Left ventricle myocardium inferior (tissue), 1 donor: ENCODE data around the gene NDUFS7. TPM values are rescaled to one million over a fixed set of nuclear protein-coding genes. Genes with fewer than 3 reads are reported as not detected.

Experiments used
- DNase-seq: peaks from one replicate; pipeline ENCODE4 v3.0.0-alpha.2; 2020
- H3K27ac ChIP-seq: fragments of 200-600 bp; replicated peaks from 2 replicates; pipeline ENCODE4 v1.8.0; 2021
- H3K27me3 ChIP-seq: fragments of 200-600 bp; 2 replicates; pipeline ENCODE4 v1.8.0; 2021; ENCODE audit warnings: low read depth
- H3K36me3 ChIP-seq: fragments of 200-600 bp; 2 replicates; pipeline ENCODE4 v1.8.0; 2021
- H3K4me1 ChIP-seq: fragments of 200-600 bp; 2 replicates; pipeline ENCODE4 v1.8.0; 2021
- H3K4me3 ChIP-seq: fragments of 200-600 bp; 2 replicates; pipeline ENCODE4 v1.8.0; 2021; ENCODE audit warnings: mild to moderate bottlenecking, moderate library complexity
- H3K9me3 ChIP-seq: fragments of 200-600 bp; replicated peaks from 2 replicates; pipeline ENCODE4 v1.8.0; 2021
- intact Hi-C: fragments of 100-400 bp; cut with micrococcal nuclease; formaldehyde crosslinking; loops from one replicate; pipeline ENCODE4 v1.11.0; 2022
- total RNA-seq: library from RNA; stranded (reverse); fragmentation: NEBNext Ultra II Directional; extraction: Animal tissue kit (Norgen Biotek cat#: 25700); gene quantifications from one replicate; pipeline ENCODE4 v1.2.1, GENCODE V29; 2021
- TF ChIP-seq, protein P1 (sequence below): fragments of 200-600 bp; IDR thresholded peaks from 2 replicates; pipeline ENCODE4 v1.8.0; 2021; ENCODE audit warnings: antibody characterized with exemption, mild to moderate bottlenecking, borderline replicate concordance
- donor health status: DM: no; HTN: yes; CAD: no; lungs with severe emphysema.

Gene NDUFS7
- total RNA-seq, 1 donor from 2014 or later: 380 TPM

DNA sequence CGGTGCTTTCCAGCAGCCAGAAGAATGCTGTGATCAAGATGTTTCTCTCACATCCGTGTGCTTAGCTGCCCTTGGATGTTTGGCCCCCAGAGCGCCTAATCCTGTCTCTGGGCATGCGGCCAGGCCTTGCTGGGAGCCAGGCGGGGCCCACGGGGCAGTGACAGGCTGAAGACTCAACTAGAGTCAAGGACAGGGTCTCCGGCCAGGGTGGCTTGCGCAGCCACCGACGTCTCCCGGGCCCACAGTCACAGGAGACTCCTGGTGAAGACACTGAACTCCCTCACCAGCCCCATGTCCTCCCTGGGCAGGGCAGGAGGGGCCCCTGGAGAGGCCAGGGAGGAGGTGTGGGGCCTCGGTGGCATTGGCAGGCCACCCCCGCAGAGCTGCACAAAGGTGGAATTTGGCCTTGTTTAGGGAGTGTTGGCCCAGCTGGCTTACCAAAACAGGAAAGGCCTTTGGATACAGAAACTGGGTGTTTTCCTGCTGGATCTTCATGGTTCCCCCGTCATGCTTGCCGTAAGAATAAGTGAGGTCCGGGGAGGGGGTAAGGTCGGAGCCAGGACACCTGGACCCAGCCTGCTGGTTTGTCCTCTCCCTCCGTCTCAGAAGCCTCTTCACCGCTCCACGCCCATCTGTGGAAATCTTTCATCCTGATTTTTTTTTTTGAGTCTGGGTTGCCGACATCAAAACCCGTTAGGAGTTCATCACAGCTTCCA lies 10.0 kb upstream of the NDUFS7 start:
- H3K27me3 ChIP-seq: no peaks in the 10 kb centered on the region

DNA sequence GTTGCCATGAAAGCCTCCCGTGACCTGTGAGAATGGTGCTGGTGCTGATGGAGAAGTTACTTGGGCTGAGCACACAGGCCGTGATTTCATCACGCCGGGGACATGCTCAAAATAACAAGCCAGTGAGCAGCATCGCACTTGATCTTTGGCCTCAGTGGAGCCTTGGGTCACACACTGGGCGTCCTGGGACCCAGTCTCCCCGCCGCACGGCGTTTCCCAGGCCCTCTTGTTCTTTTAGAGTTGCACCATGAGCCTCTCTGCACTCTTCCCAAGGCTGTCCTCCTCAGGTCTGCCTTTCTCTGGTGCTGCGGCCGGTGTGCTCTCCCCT lies 9.5 kb upstream of the NDUFS7 start:
- Histone ChIP-seq H3K27ac (peak overlapping the region; percentile 90), H3K36me3 (peaks cover 68% of the 10 kb centered on the region), H3K4me1 (peaks cover 21% of the 10 kb centered on the region), H3K9me3 (no peaks in the 10 kb centered on the region), H3K27me3 (no peaks in the 10 kb centered on the region), H3K4me3 (no peak overlapping the region)
- peak; percentile 46 for DNase-seq
- TF ChIP-seq, protein P1, sequence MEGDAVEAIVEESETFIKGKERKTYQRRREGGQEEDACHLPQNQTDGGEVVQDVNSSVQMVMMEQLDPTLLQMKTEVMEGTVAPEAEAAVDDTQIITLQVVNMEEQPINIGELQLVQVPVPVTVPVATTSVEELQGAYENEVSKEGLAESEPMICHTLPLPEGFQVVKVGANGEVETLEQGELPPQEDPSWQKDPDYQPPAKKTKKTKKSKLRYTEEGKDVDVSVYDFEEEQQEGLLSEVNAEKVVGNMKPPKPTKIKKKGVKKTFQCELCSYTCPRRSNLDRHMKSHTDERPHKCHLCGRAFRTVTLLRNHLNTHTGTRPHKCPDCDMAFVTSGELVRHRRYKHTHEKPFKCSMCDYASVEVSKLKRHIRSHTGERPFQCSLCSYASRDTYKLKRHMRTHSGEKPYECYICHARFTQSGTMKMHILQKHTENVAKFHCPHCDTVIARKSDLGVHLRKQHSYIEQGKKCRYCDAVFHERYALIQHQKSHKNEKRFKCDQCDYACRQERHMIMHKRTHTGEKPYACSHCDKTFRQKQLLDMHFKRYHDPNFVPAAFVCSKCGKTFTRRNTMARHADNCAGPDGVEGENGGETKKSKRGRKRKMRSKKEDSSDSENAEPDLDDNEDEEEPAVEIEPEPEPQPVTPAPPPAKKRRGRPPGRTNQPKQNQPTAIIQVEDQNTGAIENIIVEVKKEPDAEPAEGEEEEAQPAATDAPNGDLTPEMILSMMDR: no peak
- intact Hi-C loops: no loop called here

More for the DNA sequence above, 10.0 kb upstream of the NDUFS7 start:
- intact Hi-C loops: no loop called here
- H3K4me1 ChIP-seq: peaks cover 21% of the 10 kb centered on the region
- H3K27ac ChIP-seq: peak overlapping the region; percentile 90
- peaks cover 72% of the 10 kb centered on the region for H3K36me3 ChIP-seq
- H3K9me3 ChIP-seq: no peaks in the 10 kb centered on the region
- TF ChIP-seq, protein P1: no peak
- peak; percentile 81 for DNase-seq
- peak overlapping the region; percentile 6 for H3K4me3 ChIP-seq

DNA sequence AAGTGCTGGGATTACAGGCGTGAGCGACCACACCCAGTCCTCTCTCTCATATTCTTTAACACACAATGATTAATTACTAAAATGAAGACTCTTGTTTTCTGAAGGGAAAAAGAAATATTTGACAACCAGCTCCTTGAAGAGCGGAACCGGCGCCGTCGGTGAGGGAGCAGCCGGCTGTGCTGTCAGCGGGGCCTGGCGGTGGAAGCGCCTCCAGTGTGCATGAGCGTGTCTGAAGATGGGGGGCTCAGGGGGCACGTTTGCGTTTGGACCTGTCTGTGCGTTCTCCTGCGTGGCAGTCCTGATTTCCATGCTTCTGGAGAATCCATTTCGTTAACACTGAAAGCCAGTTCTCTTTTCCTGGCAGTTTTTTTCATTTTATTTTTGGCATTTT lies 7.3 kb upstream of the NDUFS7 start:
- no peaks in the 10 kb centered on the region for H3K9me3 ChIP-seq
- H3K4me1 ChIP-seq: peaks cover 25% of the 10 kb centered on the region
- peaks cover 46% of the 10 kb centered on the region for H3K36me3 ChIP-seq
- no peak overlapping the region for H3K27ac ChIP-seq
- no peak overlapping the region for H3K4me3 ChIP-seq
- no peaks in the 10 kb centered on the region for H3K27me3 ChIP-seq
- TF ChIP-seq, protein P1: no peak
- intact Hi-C loops: no loop called here
- no peak for DNase-seq

DNA sequence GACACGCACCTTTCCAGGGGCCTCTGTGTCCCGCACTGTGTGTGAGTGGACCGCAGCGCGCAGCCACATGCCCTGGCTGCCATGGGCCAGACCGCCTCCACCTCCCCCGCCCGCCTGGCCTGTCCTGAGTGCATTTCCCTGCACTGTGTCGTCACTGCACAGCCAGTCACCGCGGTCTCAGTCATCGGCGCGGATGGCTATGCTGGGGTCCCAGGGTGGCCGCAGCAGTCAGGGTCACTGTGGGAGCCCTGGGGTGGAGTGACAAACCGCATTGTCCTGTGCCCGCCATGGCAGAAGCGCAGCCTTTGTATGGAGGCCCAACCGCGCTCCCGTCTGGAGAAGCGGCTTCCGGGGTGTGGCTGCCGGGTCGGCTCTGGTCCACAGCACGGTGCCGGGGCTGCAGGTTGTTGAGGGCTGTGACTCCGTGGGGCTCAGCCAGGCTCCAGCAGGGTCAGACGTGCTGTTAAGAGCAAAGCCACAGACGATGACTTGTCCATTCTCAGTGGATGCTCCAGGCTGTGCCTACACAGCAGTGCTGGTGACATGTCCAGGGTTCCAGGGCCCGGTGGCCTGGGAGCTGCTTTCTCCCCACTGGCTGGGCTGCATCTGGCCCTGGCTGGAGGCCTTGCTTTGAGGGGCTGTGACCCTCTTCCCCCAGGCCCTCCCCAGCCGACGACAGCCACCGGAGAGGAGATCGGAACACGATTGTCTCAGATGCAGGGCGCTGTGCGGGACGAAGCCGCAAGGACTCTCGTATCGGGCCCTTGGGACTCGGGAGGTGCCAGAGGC lies 6.3 kb upstream of the NDUFS7 start:
- Histone ChIP-seq H3K36me3 (peaks cover 37% of the 10 kb centered on the region), H3K27ac (no peak overlapping the region), H3K4me1 (peaks cover 33% of the 10 kb centered on the region), H3K9me3 (no peaks in the 10 kb centered on the region), H3K27me3 (no peaks in the 10 kb centered on the region), H3K4me3 (no peak overlapping the region)
- intact Hi-C loops: no loop called here
- no peak for DNase-seq
- TF ChIP-seq, protein P1: no peak

- intact Hi-C loops: no loop called here
- H3K4me3 ChIP-seq: no peak overlapping the region
- H3K4me1 ChIP-seq: peaks cover 25% of the 10 kb centered on the region
- H3K9me3 ChIP-seq: no peaks in the 10 kb centered on the region
- H3K27me3 ChIP-seq: no peaks in the 10 kb centered on the region
- H3K36me3 ChIP-seq: peaks cover 31% of the 10 kb centered on the region
- H3K27ac ChIP-seq: no peak overlapping the region
- TF ChIP-seq, protein P1: peak; percentile 14
- no peak for DNase-seq
These were observed 5.5 kb upstream of the NDUFS7 start for GRCh38 chr19:1377965-1378785.
